ENCODE measurements around the gene L2HGDH. TPM values are rescaled to one million over a fixed set of nuclear protein-coding genes. Genes with fewer than 3 reads are reported as not detected.

L2HGDH gene
- total and polyA plus RNA-seq, 10 of the 15 experiments (the other 5 are each of a cell fraction or from before 2014, with no cell fraction given) = 2.6 to 18.3 (median 13.5) TPM

DNA sequence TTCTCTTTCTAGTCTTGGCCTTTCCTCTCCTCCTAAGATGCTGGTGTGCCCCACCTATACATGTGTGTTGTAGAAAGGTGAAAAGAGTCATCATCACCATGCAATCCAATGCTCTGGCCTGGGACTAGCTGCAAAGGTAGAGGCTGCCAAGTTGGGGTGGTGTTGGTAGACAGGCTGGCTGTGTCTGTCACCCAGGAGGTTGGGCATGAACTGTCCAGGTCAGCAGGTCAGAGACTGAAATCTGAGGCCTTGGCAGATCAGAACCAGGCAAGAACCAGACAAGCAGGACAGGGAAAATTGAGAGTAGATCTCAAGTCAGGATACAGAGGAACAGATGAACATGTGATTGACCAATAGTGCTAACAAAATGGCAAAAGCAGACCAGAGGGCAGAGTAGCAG is 26.2 kb downstream of the L2HGDH start:
- in situ Hi-C loops (cut with MboI) = no loop called here
- no peaks in the 10 kb centered on the region for H3K4me1 ChIP-seq (ENCODE audit: control insufficient read depth, insufficient read depth, low read length)
- H3K9ac ChIP-seq (ENCODE audit: control insufficient read depth, insufficient read depth, low read length) = no peak overlapping the region
- ChIA-PET RAD21 (ENCODE audit: unreplicated experiment) (no interaction called here), SMC1A (ENCODE audit: uncharacterized antibody, unreplicated experiment) (no interaction called here), CTCF (interaction anchor here (0.6 kb wide), 1 partner anchor 23 kb away, joined by 3 read pairs; no protein-coding TSS in a partner anchor), POLR2A (interaction anchor here (1.0 kb wide), 1 partner anchor 43 kb away, joined by 3 read pairs; no protein-coding TSS in a partner anchor)
- H3K9me3 ChIP-seq (replicated peaks; ENCODE audit: control insufficient read depth, insufficient read depth, low read length) = no peaks in the 10 kb centered on the region
- H3K4me2 ChIP-seq (ENCODE audit: control insufficient read depth, insufficient read depth) = no peak overlapping the region
- no peak overlapping the region for H3K4me3 ChIP-seq
- no peak overlapping the region for H3K27ac ChIP-seq (ENCODE audit: control insufficient read depth, insufficient read depth)
- intact Hi-C loops (cut with micrococcal nuclease; ENCODE audit: unreplicated experiment) = no loop called here
- no peaks in the 10 kb centered on the region for H3K79me2 ChIP-seq (ENCODE audit: control insufficient read depth, insufficient read depth, low read length)
- H3K36me3 ChIP-seq (ENCODE audit: control insufficient read depth in 2 of 2, insufficient read depth in 2 of 2, low read length in 1 of 2) = peaks cover 0 to 3% of the 10 kb centered on the region in 2 experiments; a peak in 1 of 4 replicates
- BruUV-seq (replicated peaks) = no TSS peak
- FAIRE-seq (no peak), DNase-seq (ENCODE audit: low read depth, low spot score) (no peak), ATAC-seq (no peak)
- H2AFZ ChIP-seq (ENCODE audit: control insufficient read depth, low read depth, low read length) = no peak overlapping the region
- no peaks in the 10 kb centered on the region for H4K20me1 ChIP-seq (ENCODE audit: control insufficient read depth, insufficient read depth)
- H3K27me3 ChIP-seq (replicated peaks in 1 of 2; ENCODE audit: control insufficient read depth in 2 of 2, insufficient read depth in 2 of 2, low read length in 1 of 2) = no peaks in the 10 kb centered on the region
- TF ChIP-seq NFIC (IDR thresholded peaks at IDR 0.05; ENCODE audit: low read depth, low read length) = no peak
- no peak for TF ChIP-seq CBX3 (IDR thresholded peaks at IDR 0.05; ENCODE audit: borderline replicate concordance, low read depth)
- no peak for TF ChIP-seq IKZF1 (conservative IDR thresholded peaks at IDR 0.05)
- no peak for TF ChIP-seq MTA3 (IDR thresholded peaks at IDR 0.05; ENCODE audit: borderline replicate concordance, low read length)
- no peak for TF ChIP-seq ZNF24 (IDR thresholded peaks at IDR 0.05)
- no peak for TF ChIP-seq KLF5 (IDR thresholded peaks at IDR 0.05; ENCODE audit: partially characterized antibody)
- TF ChIP-seq, protein P1, sequence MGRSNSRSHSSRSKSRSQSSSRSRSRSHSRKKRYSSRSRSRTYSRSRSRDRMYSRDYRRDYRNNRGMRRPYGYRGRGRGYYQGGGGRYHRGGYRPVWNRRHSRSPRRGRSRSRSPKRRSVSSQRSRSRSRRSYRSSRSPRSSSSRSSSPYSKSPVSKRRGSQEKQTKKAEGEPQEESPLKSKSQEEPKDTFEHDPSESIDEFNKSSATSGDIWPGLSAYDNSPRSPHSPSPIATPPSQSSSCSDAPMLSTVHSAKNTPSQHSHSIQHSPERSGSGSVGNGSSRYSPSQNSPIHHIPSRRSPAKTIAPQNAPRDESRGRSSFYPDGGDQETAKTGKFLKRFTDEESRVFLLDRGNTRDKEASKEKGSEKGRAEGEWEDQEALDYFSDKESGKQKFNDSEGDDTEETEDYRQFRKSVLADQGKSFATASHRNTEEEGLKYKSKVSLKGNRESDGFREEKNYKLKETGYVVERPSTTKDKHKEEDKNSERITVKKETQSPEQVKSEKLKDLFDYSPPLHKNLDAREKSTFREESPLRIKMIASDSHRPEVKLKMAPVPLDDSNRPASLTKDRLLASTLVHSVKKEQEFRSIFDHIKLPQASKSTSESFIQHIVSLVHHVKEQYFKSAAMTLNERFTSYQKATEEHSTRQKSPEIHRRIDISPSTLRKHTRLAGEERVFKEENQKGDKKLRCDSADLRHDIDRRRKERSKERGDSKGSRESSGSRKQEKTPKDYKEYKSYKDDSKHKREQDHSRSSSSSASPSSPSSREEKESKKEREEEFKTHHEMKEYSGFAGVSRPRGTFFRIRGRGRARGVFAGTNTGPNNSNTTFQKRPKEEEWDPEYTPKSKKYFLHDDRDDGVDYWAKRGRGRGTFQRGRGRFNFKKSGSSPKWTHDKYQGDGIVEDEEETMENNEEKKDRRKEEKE (IDR thresholded peaks at IDR 0.05) = no peak
- no peak for TF ChIP-seq CEBPB (IDR thresholded peaks at IDR 0.05; ENCODE audit: borderline replicate concordance in 1 of 2, low read depth in 2 of 2, low read length in 2 of 2)
- no peak for TF ChIP-seq HDAC6 (IDR thresholded peaks at IDR 0.05; ENCODE audit: unreplicated experiment)
- no peak for TF ChIP-seq NKRF (conservative IDR thresholded peaks at IDR 0.05)
- no peak for TF ChIP-seq YY1 (IDR thresholded peaks at IDR 0.05; ENCODE audit: low read depth, low read length)
- no peak for TF ChIP-seq CHD1 (IDR thresholded peaks at IDR 0.05; ENCODE audit: low read depth, low read length)
- TF ChIP-seq MEF2A (IDR thresholded peaks at IDR 0.05; ENCODE audit: insufficient read depth, low read depth, low read length) = no peak
- no peak for TF ChIP-seq MEF2B (IDR thresholded peaks at IDR 0.05; ENCODE audit: partially characterized antibody, poor library complexity, severe bottlenecking)
- no peak for TF ChIP-seq NFYB (IDR thresholded peaks at IDR 0.05; ENCODE audit: insufficient read depth, low read depth, low read length)
- TF ChIP-seq, protein P2, sequence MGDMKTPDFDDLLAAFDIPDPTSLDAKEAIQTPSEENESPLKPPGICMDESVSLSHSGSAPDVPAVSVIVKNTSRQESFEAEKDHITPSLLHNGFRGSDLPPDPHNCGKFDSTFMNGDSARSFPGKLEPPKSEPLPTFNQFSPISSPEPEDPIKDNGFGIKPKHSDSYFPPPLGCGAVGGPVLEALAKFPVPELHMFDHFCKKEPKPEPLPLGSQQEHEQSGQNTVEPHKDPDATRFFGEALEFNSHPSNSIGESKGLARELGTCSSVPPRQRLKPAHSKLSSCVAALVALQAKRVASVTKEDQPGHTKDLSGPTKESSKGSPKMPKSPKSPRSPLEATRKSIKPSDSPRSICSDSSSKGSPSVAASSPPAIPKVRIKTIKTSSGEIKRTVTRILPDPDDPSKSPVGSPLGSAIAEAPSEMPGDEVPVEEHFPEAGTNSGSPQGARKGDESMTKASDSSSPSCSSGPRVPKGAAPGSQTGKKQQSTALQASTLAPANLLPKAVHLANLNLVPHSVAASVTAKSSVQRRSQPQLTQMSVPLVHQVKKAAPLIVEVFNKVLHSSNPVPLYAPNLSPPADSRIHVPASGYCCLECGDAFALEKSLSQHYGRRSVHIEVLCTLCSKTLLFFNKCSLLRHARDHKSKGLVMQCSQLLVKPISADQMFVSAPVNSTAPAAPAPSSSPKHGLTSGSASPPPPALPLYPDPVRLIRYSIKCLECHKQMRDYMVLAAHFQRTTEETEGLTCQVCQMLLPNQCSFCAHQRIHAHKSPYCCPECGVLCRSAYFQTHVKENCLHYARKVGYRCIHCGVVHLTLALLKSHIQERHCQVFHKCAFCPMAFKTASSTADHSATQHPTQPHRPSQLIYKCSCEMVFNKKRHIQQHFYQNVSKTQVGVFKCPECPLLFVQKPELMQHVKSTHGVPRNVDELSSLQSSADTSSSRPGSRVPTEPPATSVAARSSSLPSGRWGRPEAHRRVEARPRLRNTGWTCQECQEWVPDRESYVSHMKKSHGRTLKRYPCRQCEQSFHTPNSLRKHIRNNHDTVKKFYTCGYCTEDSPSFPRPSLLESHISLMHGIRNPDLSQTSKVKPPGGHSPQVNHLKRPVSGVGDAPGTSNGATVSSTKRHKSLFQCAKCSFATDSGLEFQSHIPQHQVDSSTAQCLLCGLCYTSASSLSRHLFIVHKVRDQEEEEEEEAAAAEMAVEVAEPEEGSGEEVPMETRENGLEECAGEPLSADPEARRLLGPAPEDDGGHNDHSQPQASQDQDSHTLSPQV (IDR thresholded peaks at IDR 0.05) = no peak
- no peak for TF ChIP-seq KAT2A (conservative IDR thresholded peaks at IDR 0.05; ENCODE audit: control insufficient read depth, low read depth, low read length)
